NCI-H748 (cell line): ENCODE measurements around the gene GALNTL6.
"Not testable (repeated sequence)": the region's sequence is repeated elsewhere in the genome, so short reads cannot be mapped to it uniquely, and the experiment has no call there.

Source experiments
- DNase-seq: peaks from one replicate; lab custom pipeline; 2025; ENCODE audit not compliant: unreplicated experiment; lab: John Stamatoyannopoulos, UW

Gene GALNTL6

DNA sequence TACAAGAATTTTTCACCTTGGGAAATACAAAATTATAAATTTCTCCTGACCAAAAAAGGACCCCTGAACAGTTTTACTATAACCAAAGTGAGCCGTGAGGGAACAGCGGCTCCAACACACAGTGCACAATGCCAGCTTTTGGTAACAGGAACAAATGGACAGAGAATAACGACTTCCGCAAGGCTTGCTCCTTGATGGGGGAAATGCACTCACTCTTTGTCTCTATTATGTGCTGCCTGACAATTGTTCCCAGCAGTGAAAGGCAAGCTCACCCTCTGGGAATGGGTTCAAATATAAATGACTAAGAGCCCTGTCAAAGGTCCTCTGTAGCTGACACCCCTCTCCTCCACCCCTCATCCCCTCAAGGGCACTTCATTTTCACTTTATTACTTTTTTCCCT is 1029.6 kb downstream of the GALNTL6 start:
- peak; percentile 40 for DNase-seq

DNA sequence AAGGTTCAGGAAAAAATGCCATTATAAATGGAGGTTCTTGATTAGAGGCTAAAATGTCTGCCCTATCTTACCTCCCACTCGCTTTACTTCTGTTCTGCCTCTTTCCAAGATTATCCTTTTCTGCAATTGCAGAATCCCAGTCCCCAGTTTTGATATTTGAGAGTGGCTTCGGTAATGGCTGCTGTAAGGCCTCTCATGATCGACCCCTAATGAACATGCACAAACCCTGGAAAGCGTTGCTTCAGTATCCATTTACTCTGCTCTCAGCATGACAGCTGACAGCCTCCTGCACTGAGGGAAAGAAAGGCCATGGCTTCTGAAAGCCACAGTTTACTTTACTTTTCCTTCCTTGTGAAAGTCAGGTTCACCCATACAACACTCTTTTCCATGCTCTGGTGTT is 1030.0 kb downstream of the GALNTL6 start:
- no peak for DNase-seq

DNA sequence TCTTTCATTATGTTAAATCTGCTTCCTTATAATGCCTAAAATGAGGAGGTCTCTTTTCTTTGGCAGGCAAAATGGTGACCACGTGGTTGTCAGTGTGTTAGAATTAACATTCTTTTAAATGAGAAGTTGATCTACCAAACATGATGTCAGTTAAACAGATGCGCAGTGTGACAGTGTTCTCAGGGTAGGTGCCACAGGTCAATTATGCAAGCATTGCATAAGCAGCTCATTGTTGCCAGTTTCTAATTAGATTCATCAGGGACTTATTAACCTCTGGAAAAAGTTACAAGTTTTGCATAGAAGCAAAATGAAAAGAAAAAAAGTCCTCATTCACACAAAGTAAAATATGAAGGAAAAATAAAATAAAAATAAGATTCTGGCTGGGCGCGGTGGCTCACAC is 1031.4 kb downstream of the GALNTL6 start:
- no peak for DNase-seq

DNA sequence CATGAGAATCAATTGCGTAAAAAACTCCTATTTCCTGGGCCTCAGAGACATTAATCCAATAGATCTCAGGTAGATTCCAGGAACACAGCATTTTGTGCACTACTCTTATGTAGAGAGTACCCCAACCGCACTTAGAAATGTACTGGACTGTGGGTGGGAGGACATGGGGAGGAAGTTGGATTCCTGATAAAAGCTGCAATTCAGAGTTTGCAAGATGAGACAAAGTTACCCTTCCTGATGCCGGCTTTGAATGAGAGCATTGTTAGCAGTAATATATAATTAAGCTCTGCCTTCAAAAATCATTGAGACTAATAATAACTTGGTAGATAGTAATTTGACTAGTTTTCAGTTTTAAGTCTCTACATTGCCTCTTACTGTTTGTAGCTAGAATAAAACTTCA is 1032.1 kb downstream of the GALNTL6 start:
- DNase-seq = no peak

DNA sequence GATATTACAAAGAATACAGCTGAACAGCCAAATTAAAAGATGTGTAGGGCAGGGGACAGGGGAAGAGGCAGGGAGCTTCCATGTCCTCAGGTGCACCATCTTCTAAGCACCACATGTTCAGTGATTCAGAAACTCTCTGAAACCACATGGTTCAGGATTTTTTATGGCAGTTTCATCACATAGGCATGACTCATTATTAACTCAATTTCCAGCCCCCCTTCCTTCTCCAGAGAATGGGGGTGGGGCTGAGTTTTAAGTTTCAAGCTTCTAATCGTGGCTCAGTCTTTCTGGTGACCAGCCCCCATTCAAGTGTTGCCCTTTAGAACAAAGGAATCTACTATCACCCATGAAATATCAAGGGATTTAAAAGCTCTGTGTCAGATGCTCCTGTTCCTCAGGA is 1037.6 kb downstream of the GALNTL6 start:
- no peak for DNase-seq

DNA sequence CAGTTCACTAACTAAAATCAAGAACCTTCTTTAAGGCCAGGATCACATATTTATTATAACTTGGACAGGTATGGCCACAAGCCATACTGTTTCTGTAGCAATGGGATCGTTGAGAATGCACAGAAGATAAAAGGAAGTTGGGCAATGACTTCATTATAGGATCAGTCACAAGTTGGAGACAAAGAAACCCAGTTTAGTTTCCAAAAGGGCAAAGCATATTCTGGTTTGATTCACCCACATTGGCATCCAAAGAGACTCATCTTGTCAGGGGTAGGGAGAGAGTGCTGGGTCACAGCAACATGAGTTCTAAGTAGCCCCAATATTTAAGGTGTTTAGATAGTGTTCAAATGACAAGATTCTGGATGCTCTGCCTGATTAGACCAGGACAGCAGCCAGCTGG is 1038.3 kb downstream of the GALNTL6 start:
- DNase-seq = no peak

DNA sequence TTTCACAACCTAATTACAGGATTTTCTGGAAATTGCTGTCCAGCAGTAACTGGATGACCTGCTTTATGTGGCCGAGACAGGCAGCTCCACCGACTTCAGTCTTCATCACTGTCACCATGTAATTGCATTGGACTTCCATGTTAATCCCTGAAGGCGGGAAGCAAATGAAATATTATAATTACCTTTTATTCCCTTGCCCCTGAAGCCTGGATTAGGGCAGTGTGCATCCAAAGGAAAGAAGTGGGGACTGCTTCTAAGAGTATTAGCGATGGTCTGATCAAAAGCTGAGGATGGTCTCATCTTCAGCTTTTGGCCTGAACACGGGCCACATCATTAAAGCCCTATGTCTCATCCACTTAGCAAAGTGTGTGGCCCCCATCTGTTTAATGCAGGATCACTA is 1043.8 kb downstream of the GALNTL6 start:
- DNase-seq = no peak

DNA sequence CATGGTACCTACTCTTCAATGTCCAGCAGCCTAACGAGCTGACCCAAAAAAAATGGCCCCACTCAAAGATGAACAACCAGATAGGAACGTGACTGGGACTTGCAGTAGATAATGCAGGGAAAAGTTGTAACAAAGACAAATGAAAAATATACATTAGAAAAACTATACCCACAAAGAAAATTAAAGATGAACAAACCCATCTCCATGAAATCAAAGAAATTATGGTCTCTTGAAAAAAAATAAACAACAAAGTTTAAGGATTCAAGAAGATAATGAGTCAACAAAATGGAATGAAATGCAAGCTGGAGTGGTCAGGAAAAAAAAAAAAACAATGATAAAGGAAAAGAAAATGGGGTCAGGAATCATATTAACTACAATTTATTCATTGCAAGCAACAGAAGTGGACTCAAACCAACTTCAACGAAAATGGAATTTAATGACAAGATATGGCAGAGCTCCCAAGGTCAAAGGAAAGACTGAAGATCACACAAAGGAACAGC is 1045.6 kb downstream of the GALNTL6 start:
- DNase-seq = no peak

DNA sequence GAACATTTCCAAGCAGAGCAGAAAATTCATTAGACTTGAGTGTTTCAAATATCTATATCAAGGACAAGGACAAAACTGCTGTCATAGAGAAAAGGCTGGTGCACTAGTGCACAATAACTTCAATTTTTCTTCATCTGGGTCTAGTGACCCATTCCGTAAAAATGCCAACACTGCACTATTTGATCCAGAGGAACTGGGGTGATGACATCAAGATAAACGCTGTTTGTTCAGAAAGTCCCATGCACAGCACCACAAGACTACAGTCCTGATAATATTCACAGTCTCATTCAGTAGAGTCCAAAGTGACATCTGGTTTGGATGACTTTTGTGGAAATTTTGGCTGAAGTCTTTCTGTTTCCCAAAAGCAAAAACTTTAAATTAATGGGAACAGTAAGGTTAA is 1051.9 kb downstream of the GALNTL6 start:
- DNase-seq = no peak

DNA sequence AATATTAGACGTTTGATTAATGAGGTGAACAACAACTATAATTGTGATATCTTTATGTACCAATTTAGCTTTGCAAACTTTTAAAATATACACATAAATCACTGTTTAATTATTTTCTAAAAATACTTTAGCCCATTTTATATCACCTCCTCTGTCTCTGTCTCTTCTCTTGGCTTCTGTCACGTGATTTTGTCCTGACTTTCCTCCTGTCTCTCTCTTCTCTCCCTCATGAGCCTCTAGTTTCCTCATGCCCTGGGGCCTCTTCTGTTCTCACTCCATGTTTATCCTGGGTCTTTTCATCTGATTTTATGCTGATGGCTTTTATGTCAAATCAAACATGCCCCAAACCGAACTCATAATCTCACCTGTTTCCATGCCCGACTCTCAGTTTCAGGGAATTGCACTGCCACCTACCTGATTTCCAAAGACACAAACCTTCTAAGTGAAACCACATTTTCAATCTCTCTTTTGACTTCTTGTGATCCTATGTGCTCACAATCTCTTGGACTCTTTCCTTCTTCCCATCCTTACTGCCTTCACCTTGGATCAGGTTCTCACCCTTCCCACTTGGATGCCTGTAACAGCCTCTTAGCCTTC is 1052.4 kb downstream of the GALNTL6 start:
- DNase-seq = peak; percentile 11

DNA sequence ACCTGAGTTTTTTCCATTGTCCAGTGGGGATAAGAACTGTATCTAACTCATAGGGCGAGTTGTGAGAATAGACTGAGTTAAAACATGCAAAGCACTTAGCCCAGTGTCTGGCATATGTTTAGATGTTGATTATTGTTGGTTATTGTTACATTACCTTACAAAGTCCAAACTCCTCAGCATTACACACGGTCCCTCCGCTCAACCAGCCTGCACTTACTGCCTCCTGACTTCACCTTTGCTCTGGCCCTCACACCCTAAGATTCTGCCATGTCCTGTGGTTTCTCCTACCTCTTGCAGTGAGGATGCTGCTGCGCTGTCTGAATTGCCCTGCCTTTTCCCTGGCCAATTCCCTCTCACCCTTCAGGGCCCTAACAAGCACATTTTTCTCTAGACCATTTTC is 1053.2 kb downstream of the GALNTL6 start:
- DNase-seq = no peak

DNA sequence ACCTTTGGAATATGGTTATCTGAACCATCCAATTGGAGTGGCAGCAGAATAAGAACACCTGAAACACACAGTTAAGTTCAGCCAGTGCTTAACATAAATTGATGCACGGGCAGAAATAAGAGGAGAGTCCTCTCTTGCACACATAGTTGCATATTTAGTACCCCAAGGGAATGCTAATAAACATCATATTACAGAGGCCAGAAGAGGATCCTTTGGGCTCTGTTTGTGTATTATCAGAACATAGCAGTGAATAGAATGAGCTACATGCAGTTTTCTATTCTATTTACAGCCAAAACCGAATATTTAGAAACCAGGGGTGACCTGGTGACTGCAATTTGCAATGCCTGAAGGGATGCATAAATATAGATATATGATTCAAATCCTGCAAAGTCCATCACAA is 1054.6 kb downstream of the GALNTL6 start:
- DNase-seq = no peak

DNA sequence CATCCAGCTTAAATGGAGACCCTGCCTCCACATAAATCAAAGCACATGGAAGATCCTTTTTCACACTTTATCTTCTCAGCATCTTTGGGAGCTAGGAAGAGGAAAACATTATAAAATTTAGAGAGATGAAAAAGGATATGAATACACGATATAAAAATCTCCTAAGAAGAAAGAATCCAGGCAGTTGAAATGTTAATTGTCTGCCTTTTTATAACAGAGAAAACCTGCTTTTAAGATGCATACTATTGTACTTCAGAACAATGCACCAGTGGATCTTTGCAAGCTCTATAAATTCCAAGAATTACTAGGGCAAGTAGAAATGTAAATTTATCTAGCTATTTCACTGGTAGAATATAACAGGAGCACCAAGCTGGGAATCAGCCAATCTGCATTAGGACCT is 1055.1 kb downstream of the GALNTL6 start:
- no peak for DNase-seq

DNA sequence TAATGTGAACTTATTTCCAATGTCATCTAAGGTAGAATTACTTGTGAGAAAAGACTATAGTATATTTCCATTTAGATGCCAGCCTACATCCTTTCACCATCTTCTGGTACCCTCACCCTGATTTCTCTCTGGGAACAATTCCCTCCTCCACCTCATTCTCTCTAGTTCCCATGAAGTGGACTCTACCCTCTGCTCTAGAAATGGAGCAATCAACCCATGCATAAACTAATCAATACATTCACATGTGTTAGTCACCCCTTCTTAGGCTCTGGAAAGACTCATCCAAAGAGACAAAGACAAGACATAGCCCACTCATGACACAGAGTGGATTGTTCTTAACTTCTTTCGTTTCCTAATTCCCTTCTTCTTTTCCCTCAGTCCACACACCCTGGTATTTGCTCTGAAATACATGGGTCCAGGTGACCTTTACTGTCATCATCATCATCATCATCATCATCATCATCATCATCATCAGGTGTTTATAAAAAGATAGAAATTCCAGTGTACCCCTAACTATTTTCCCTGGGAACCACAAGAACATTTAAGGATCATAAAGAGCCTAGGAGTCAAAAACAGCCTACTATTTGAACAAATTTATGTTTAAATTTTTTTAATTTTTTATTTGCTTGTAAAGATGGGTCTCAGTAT is 1056.5 kb downstream of the GALNTL6 start:
- no peak for DNase-seq

DNA sequence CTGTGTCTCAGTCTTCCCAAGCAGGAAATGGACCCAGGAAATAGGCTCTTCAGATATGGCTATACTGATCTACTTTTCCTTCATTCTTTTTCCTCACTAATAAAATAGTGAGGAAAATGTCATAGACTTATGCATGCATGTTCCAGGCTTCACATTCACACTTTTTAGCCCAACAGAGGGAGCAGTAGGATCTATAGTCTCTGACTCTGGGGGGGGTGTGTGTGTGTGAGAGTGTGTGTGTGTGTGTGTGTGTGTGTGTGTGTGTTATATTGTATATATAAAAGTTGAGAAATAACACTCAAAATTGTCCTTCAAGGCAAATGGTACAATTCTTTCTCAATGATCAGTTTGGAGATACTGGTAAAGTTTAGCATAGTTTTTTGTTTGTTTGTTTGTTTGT is 1058.2 kb downstream of the GALNTL6 start:
- no peak for DNase-seq

DNA sequence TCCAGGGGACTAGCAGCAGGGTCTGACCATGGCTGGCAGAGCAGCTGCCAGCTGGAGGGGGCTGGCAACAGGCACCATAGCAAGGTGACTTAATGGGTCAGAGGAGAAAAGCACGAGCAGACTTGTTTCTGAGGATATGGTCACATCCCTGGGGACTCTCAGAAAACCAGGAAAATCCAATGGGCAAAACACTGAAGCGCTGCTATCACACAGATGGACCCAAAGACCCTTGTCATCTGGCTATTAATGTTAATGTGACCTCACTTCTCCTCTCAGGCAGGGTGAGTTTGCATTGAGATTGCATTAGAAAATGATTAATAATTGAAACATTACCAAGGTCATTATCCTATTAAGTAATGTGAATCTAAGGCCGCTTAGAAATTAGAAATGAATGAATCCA is 1061.7 kb downstream of the GALNTL6 start:
- DNase-seq = no peak

DNA sequence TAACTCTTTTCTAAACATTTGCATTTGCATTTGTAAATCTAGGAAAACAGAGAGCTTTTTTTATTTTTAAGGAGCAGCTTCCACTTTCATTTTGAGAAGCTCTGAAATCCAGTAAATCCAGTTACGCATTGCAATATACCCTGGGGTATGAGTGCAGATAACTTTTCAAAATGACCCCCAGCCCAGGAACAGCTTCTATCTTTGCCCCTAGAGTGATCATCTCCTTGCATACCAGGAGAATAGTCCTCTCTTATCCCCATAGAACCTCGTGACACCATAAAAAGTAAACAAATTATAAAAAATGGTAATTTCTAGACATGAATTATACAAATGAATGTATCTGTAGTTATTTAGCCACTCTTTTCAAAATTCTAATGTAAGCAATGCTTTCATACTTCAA is 1063.2 kb downstream of the GALNTL6 start:
- DNase-seq = no peak

DNA sequence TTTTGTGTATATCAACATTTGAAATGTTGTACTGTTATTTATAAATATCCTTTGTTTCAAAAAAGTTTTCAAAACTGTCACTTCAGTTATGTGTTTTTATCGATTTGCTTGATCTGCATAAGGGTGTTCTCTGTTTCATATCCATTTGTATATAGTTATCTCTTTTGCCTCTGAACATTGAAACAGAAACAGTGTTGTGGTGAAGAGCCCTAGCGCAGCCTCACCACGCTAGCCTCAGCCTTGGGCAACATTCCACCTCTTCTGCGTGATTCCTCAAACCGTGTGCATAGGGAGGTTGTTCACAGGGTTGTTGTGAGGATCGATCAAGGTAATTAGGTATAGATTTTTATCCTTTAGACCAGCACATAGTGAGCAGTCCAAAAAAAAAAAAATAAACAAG is 1068.4 kb downstream of the GALNTL6 start:
- DNase-seq = no peak

DNA sequence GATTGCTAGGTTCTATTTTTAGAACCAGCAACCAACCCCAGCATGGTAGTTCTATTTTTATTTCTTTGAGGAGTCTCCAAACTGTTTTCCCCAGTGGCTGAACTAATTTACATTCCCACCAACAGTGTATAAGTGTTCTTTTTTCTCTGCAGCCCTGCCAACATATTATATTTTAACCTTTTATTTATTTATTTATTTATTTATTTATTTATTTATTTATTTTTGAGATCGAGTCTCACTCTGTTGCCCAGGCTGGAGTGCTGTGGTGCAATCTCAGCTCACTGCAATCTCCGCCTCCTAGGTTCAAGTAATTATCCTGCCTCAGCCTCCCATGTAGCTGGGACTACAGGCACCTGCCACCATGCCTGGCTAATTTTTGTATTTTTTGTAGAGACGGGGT is 1074.2 kb downstream of the GALNTL6 start:
- DNase-seq = not testable (repeated sequence)

DNA sequence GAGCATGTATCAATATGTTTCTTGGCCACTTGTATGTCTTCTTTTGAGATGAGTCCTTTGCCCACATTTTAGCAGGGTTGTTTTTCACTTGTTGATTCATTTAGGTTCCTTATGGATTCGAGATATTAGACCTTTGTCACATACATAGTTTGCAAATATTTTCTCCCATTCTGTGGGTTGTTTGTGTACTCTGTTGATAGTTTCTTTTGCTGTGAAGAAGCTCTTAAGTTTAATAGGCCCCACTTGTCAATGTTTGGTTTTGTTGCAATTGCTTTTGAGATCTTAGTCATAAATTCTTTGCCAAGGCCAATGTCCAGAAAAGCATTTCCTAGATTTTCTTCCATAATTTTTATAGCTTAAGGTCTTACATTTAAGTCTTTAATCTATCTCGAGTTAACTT is 1074.8 kb downstream of the GALNTL6 start:
- DNase-seq = no peak

DNA sequence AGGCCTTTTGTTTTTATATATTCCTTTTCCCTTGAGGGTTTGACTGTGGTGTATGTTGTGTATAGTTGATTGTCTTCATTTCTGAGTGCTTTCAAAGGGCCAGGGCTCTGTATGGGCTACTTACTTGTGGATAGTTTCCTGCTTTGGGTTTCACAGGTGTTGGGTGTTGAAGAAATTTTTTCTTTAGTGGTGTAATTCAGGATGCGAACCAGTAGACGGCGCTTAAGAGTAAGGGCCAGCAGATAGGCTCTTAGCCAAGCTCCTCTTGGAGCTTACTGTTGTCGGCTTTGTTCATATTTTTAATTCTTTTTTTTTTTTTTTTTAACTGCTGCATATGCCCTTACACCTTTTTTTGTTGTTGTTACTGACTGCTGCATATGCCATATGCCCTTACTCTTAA is 1079.1 kb downstream of the GALNTL6 start:
- DNase-seq = peak; percentile 3

DNA sequence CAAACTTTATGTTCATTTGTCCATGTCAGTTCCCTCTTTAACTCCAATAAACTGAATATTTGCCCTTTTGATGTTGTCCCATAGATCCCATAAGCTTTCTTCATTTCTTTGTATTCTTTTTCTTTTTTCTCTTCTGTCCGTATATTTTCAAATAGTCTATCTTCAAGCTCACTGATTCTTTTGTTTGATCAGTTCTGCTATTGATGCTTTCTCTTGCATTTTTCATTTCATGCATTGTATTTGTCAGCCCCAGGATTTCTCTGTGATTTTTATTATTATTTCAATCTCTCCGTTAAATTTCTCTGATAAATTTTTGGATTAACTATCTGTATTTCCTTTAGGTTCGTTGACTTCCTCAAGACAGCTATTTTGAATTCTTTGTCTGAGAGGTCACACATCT is 1082.5 kb downstream of the GALNTL6 start:
- DNase-seq = no peak

DNA sequence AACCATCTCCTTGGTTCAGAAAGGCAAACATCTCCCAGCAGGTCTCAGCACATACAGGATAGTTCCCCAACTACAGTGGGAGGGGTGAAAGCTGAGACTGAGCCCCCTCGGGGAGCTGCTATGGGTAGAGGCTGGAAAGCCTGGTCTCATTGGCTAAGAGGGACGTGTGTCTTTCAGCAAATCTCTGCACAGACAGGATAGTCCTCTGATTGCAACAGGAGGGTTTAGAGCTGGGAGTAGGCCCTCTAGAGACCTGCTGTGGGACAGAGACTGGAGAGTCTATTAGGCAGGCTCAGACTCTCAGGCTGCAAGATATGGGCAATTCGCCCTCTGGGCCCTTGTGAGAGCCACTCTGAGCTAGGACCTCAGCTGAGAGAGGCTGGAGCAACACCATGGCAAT is 1083.8 kb downstream of the GALNTL6 start:
- DNase-seq = no peak
